GM12874 (cell line): ENCODE data around the gene FYN.

ENCODE experiments used
- TF ChIP-seq, protein P1 (sequence below): IDR thresholded peaks from 2 replicates; pipeline ENCODE4 v1.5.1; 2011; ENCODE audit warnings: low read depth, mild to moderate bottlenecking, control low read depth, low read length, moderate library complexity; ENCODE audit not compliant: insufficient read depth

The FYN gene

DNA sequence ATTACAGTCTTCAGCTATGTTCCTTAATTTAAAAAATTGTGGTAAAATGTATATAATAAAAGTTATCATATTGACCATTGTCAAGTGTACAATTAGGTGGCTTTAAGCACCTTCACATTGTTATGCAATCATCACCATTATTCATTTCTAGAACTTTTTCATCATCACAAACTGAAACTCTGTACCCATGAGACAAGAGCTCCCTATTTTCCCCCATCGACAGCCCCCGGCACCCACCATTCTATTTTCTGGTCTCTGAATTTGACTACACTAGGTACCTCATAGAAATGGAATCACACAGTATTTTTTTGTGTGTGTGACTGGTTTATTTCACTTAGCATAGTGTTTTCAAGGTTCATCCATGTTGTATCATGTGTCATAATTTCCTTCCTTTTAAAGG is 39.7 kb upstream of the FYN start:
- TF ChIP-seq, protein P1, sequence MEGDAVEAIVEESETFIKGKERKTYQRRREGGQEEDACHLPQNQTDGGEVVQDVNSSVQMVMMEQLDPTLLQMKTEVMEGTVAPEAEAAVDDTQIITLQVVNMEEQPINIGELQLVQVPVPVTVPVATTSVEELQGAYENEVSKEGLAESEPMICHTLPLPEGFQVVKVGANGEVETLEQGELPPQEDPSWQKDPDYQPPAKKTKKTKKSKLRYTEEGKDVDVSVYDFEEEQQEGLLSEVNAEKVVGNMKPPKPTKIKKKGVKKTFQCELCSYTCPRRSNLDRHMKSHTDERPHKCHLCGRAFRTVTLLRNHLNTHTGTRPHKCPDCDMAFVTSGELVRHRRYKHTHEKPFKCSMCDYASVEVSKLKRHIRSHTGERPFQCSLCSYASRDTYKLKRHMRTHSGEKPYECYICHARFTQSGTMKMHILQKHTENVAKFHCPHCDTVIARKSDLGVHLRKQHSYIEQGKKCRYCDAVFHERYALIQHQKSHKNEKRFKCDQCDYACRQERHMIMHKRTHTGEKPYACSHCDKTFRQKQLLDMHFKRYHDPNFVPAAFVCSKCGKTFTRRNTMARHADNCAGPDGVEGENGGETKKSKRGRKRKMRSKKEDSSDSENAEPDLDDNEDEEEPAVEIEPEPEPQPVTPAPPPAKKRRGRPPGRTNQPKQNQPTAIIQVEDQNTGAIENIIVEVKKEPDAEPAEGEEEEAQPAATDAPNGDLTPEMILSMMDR: no peak

DNA sequence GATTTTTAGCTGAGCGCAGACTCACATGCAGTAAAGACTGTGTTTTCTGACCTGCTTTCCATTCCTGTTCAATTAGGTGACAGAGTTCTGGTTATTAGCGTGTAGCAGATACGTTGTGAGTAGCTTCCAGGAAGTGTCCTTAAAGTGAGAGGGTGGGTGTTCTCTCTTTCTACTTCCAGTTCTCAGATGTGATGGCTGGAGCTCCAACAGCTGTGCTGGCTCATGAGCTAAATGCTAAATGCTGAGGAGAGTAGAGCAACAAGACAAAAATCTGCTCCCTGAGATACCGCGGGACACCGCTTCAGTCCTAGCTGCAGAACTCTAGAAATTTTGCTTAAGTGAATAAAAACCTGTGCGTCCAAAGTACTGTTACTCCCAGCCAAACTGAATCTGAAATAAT is 38.2 kb upstream of the FYN start:
- TF ChIP-seq, protein P1: no peak

DNA sequence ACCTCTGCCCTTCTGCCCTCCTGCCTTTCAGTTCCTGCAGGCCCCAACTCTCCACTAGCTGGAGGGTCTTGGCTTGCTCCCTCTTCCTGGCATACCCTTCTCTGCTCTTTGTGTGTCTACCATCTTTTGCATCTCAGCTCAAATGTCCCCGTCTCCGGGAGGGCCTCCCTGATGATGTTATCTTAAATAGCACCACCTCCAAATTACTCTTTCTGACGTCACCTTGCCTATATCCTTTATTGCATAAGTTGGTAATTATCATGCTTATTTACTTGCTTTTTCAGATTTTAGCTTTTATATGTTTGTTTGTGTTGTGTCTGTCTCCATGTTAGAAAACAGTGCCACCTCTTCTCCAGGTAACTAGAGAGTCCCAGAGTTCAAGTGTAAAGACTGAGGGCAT is 36.0 kb upstream of the FYN start:
- TF ChIP-seq, protein P1: no peak

DNA sequence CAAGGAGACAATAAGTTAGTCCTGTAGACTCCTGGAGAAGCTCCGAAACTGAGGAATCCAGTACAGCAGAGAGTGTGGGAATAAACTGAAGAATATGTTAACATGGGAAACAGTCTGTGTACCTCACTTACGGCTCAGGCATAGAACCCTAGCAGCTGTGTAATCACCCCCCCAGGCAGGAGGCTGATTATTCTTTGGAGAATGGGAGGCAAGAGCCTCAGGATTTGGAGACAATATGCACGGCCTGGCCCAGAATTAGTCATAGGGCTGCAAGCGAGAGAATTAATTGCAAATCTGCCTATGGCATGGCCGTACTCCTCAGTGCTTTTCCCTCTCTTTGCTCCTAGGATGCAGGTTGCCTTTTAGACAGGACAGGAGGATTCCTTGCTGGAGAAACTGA is 27.5 kb upstream of the FYN start:
- TF ChIP-seq, protein P1: no peak

DNA sequence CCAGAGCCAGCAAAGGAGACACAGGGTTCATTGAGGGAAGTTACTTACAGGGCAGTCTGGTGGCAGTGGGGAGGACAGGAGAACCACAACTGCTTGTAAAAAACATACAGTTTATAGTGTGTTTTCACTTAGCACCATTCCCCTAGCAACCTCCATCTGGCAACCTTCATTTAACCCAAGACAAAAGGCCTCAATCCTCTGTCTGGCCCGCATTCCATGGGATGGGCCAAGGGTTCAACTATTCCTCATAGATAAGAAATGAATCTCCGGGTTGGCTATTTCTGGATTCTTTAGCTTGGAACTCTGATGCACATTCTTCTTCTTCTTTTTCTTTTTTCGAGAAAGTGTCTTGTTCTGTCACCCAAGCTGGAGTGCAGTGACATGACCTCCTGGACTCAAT is 26.3 kb upstream of the FYN start:
- TF ChIP-seq, protein P1: no peak

DNA sequence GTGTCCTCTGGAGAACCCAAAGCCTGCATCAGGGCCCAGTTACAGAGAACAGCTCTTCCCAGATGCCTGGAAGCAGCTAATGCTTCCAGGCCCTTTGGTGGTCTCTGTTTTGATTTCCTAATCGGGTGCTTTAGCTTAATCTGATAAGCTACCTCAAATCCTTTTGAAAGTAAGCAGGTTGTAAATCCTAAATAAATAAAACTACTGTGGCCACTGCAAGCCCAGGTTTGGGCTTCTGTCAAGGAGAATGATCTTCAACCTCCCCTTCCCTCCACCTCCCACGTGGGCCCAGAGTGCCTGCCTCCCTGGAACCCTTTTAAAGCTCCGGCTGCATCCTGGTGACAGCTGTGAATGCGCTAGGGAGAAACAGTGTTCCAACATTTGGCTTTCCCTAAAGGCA is 25.2 kb upstream of the FYN start:
- TF ChIP-seq, protein P1: no peak

DNA sequence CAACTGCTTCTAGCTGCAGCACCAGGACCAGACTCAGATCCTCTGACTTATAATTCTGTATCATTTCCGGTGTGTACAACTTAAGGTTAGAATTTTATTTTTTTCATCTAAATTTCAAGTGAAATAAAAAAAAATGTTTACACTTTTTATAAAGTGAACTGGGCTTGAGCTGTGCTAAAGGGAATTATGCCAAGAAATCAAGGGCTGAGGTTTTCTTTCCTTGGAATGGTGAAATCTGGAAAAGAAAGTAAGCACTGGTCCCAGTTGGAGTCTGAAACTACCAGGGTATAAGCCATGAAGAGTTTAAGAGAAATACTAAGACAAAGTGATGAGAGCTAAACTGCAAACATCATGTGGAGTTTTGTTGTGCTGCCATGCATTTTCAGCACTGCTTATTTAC is 21.7 kb upstream of the FYN start:
- TF ChIP-seq, protein P1: no peak

DNA sequence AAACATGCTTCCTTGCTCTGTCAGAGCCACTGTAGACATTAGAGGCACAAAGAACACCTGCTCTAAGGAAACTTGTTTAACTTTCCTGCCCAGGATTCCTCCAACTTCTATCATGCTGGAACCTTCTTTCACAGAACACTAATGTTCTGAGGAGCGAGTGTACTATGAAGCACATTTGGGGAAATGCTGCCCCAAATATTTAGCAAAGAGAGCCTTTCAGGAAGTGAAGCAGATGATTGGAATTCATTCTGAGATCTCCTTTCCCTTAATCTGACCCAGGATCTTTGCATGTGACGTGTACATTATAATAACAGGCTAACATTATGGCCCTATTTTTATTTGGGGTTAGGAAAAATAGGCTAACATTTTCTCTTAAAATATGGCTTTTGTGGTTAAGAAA is 21.0 kb upstream of the FYN start:
- TF ChIP-seq, protein P1: no peak
